ENCODE measurements around the gene GREB1. TPM values are rescaled to one million over a fixed set of nuclear protein-coding genes. Genes with fewer than 3 reads are reported as not detected.

GREB1 gene
- total RNA-seq, 1 experiment from 2014 or later: 0.62 TPM

DNA sequence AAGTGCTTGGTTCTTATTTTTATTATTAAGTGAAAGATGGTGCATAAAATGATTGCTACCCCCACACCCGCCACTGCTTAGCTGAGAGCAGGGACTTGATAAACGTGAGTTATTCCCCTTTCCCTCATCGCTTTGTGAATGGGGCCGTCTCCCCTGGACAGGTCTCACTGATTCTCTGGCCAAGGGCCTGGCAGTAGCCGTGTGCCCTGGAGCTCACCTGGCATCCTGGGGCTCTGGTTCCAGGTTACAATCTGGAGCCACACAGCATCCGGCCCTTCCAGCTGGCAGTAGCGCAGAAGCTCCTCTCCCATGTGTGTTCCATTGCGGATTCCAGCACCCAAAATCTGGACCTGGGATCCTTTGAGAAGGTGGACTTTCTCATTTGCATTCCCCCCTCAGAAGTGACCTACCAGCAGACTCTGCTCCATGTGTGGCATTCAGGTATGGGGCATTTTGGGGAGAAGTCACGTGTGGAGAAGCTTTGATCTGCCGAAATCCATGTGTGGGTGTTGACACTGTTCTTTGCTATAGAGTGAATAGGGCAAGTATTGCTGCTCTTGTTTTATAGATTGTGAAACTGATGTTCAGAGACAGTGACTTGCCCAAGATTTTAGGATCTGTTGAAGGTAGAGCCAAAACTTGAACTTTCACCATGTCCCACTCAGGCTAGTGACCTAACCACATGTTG is 63.8 kb downstream of the GREB1 start:
- no TSS peak for BruUV-seq (replicated peaks)
- no peak for DNase-seq
- no peak overlapping the region for H3K4me3 ChIP-seq (ENCODE audit: low read length)
- no peaks in the 10 kb centered on the region for H4K20me1 ChIP-seq (ENCODE audit: low read length)
- peak overlapping the region; percentile 45 for H3K4me2 ChIP-seq (ENCODE audit: low read length)
- TF ChIP-seq CTCF (conservative IDR thresholded peaks at IDR 0.05; ENCODE audit: low read depth, low read length) (no peak), EZH2phosphoT487 (IDR thresholded peaks at IDR 0.05; ENCODE audit: borderline replicate concordance, low read length) (no peak), EZH2 (IDR thresholded peaks at IDR 0.05; ENCODE audit: low read length, unreplicated experiment) (no peak)
- H3K27me3 ChIP-seq (ENCODE audit: low read length): no peaks in the 10 kb centered on the region
- ATAC-seq: no peak
- intact Hi-C loops (cut with micrococcal nuclease): no loop called here
- H3K9me3 ChIP-seq (ENCODE audit: low read length): no peaks in the 10 kb centered on the region
- POLR2A ChIA-PET (ENCODE audit: unreplicated experiment): no interaction called here
- no peak overlapping the region for H3K9ac ChIP-seq (ENCODE audit: low read length)
- H3K36me3 ChIP-seq (ENCODE audit: low read depth, low read length): no peaks in the 10 kb centered on the region
- H3K27ac ChIP-seq (ENCODE audit: low read length): no peak overlapping the region
- CTCF ChIA-PET: no interaction called here
- no peaks in the 10 kb centered on the region for H3K9me2 ChIP-seq (replicated peaks; ENCODE audit: low read length)
- H3K4me1 ChIP-seq (ENCODE audit: insufficient read depth, low read length): peaks cover 12% of the 10 kb centered on the region
- no peaks in the 10 kb centered on the region for H3K79me2 ChIP-seq (ENCODE audit: low read length)
- H3F3A ChIP-seq (ENCODE audit: low read length, unreplicated experiment): no peaks in the 10 kb centered on the region
- no peak overlapping the region for H2AFZ ChIP-seq (ENCODE audit: low read length)

DNA sequence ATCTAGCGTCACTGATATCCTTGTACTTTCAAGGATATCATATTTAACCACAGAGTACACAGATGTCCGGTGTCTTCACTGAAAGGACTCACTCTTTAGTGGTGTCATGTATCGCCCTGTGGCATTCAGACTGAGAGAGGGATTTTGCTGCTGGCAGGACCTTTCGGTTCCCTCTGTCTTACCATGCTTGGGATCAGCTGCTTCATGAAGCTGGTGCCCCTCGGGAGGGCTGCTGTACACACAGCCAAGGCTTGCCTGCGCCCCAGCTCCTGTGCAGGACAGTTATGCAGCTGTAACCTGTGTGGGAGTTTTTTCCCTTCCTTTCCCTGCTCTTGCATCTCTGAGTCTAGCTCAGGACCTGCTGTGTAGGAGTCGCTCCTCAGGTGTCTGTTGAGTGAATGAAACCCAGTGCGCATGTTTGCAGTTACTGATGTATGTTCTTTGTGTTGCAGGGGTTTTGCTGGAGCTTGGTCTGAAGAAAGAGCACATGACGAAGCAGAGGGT is 64.4 kb downstream of the GREB1 start:
- no peak overlapping the region for H2AFZ ChIP-seq (ENCODE audit: low read length)
- intact Hi-C loops (cut with micrococcal nuclease): no loop called here
- POLR2A ChIA-PET (ENCODE audit: unreplicated experiment): no interaction called here
- ATAC-seq (peak; percentile 88), DNase-seq (peak; percentile 64)
- TF ChIP-seq EZH2phosphoT487 (IDR thresholded peaks at IDR 0.05; ENCODE audit: borderline replicate concordance, low read length) (no peak), EZH2 (IDR thresholded peaks at IDR 0.05; ENCODE audit: low read length, unreplicated experiment) (no peak), CTCF (conservative IDR thresholded peaks at IDR 0.05; ENCODE audit: low read depth, low read length) (no peak)
- H3K4me2 ChIP-seq (ENCODE audit: low read length): peak overlapping the region; percentile 45
- H3K79me2 ChIP-seq (ENCODE audit: low read length): no peaks in the 10 kb centered on the region
- H3K9me2 ChIP-seq (replicated peaks; ENCODE audit: low read length): no peaks in the 10 kb centered on the region
- H3K4me3 ChIP-seq (ENCODE audit: low read length): no peak overlapping the region
- H4K20me1 ChIP-seq (ENCODE audit: low read length): no peaks in the 10 kb centered on the region
- no peak overlapping the region for H3K9ac ChIP-seq (ENCODE audit: low read length)
- H3K27ac ChIP-seq (ENCODE audit: low read length): no peak overlapping the region
- no peaks in the 10 kb centered on the region for H3K27me3 ChIP-seq (ENCODE audit: low read length)
- no TSS peak for BruUV-seq (replicated peaks)
- H3K4me1 ChIP-seq (ENCODE audit: insufficient read depth, low read length): peaks cover 12% of the 10 kb centered on the region
- no peaks in the 10 kb centered on the region for H3K9me3 ChIP-seq (ENCODE audit: low read length)
- H3K36me3 ChIP-seq (ENCODE audit: low read depth, low read length): no peaks in the 10 kb centered on the region
- H3F3A ChIP-seq (ENCODE audit: low read length, unreplicated experiment): no peaks in the 10 kb centered on the region
- CTCF ChIA-PET: no interaction called here

GRCh38 chr2:11602563-11603204 is 68.8 kb downstream of the GREB1 start:
- Histone ChIP-seq H3K27me3 (ENCODE audit: low read length) (no peaks in the 10 kb centered on the region; the same call in 1 of the 2 replicates), H2AFZ (ENCODE audit: low read length) (no peak overlapping the region)
- DNase-seq: no peak

More at GRCh38 chr2:11602563-11603204, 68.8 kb downstream of the GREB1 start:
- H3K9me3 ChIP-seq (ENCODE audit: low read length): no peaks in the 10 kb centered on the region
- no peaks in the 10 kb centered on the region for H3K9me2 ChIP-seq (replicated peaks; ENCODE audit: low read length)
- H4K20me1 ChIP-seq (ENCODE audit: low read length): no peaks in the 10 kb centered on the region
- CTCF ChIA-PET: no interaction called here
- H3K4me2 ChIP-seq (ENCODE audit: low read length): peak overlapping the region; percentile 19; the same call in 1 of the 2 replicates
- no peak overlapping the region for H3K27ac ChIP-seq (ENCODE audit: low read length)
- H3K36me3 ChIP-seq (ENCODE audit: low read depth, low read length): no peaks in the 10 kb centered on the region
- H3K79me2 ChIP-seq (ENCODE audit: low read length): no peaks in the 10 kb centered on the region
- ATAC-seq: no peak
- no peak for TF ChIP-seq CTCF (conservative IDR thresholded peaks at IDR 0.05; ENCODE audit: low read depth, low read length)
- TF ChIP-seq EZH2phosphoT487 (IDR thresholded peaks at IDR 0.05; ENCODE audit: borderline replicate concordance, low read length): no peak
- TF ChIP-seq EZH2 (IDR thresholded peaks at IDR 0.05; ENCODE audit: low read length, unreplicated experiment): no peak
- H3K4me1 ChIP-seq (ENCODE audit: insufficient read depth, low read length): peaks cover 11% of the 10 kb centered on the region
- intact Hi-C loops (cut with micrococcal nuclease): loop anchor here (5.0 kb wide), 1 partner anchor 70 kb away; the partner anchor contains the start of gene NTSR2
- no peak overlapping the region for H3K4me3 ChIP-seq (ENCODE audit: low read length)
- no peaks in the 10 kb centered on the region for H3F3A ChIP-seq (ENCODE audit: low read length, unreplicated experiment)
- POLR2A ChIA-PET (ENCODE audit: unreplicated experiment): no interaction called here
- no TSS peak for BruUV-seq (replicated peaks)
- H3K9ac ChIP-seq (ENCODE audit: low read length): no peak overlapping the region
